HG03045 (cell line): ENCODE measurements around the gene CD226.
"Not testable (repeated sequence)": the region's sequence is repeated elsewhere in the genome, so short reads cannot be mapped to it uniquely, and the experiment has no call there.

Source experiments
- ATAC-seq: cut with Tn5 transposase; IDR thresholded peaks from one replicate; pipeline ENCODE4 v1.9.1; 2021; ENCODE audit warnings: mild to moderate bottlenecking, moderate library complexity; ENCODE audit not compliant: unreplicated experiment

Gene CD226

GRCh38 chr18:69956665-69957620, 9.3 kb upstream of the CD226 start:
- no peak for ATAC-seq

GRCh38 chr18:69956057-69956456, 8.4 kb upstream of the CD226 start:
- ATAC-seq, result peak; percentile 33

- ATAC-seq, result no peak
Observed at GRCh38 chr18:69954719-69955480, 7.2 kb upstream of the CD226 start.

GRCh38 chr18:69953191-69953590, 5.5 kb upstream of the CD226 start:
- no peak for ATAC-seq

- ATAC-seq, result no peak
Observed at GRCh38 chr18:69951182-69951581, 3.5 kb upstream of the CD226 start.

- ATAC-seq, result no peak
Observed at GRCh38 chr18:69949538-69949936, 1.9 kb upstream of the CD226 start.

GRCh38 chr18:69948919-69949537, 1.4 kb upstream of the CD226 start:
- ATAC-seq, result peak; percentile 87

- no peak for ATAC-seq
Observed at GRCh38 chr18:69948256-69948655, 583 bp upstream of the CD226 start.

GRCh38 chr18:69946608-69947155, 991 bp downstream of the CD226 start:
- no peak for ATAC-seq

- no peak for ATAC-seq
Observed at GRCh38 chr18:69945220-69946114, 2.2 kb downstream of the CD226 start.

- no peak for ATAC-seq
Observed at GRCh38 chr18:69944436-69944835, 3.2 kb downstream of the CD226 start.

GRCh38 chr18:69943021-69943420, 4.7 kb downstream of the CD226 start:
- no peak for ATAC-seq

GRCh38 chr18:69941183-69941582, 6.5 kb downstream of the CD226 start:
- no peak for ATAC-seq

GRCh38 chr18:69939812-69940211, 7.9 kb downstream of the CD226 start:
- not testable (repeated sequence) for ATAC-seq

GRCh38 chr18:69936191-69936558, 11.5 kb downstream of the CD226 start:
- ATAC-seq, result no peak

GRCh38 chr18:69935319-69936190, 12.1 kb downstream of the CD226 start:
- peak; percentile 93 for ATAC-seq

- no peak for ATAC-seq
Observed at GRCh38 chr18:69934601-69935265, 12.9 kb downstream of the CD226 start.

GRCh38 chr18:69929041-69929774, 18.5 kb downstream of the CD226 start:
- ATAC-seq, result no peak
